Hepatocyte (in vitro differentiated cells): Measurements from ENCODE around the gene DAPK2. TPM values are rescaled to one million over a fixed set of nuclear protein-coding genes. Genes with fewer than 3 reads are reported as not detected.

ENCODE experiments used
- DNase-seq: peaks from one replicate; pipeline ENCODE4 v3.0.0-alpha.2; 2016; ENCODE audit warnings: low spot score
- H2AFZ ChIP-seq: fragments of 200-600 bp; sonication (generic); 2 replicates; pipeline ENCODE4 v1.6.0; 2016; ENCODE audit warnings: antibody characterized with exemption, mild to moderate bottlenecking
- H3K27ac ChIP-seq: fragments of 200-600 bp; sonication (generic); 2 replicates; pipeline ENCODE4 v1.5.1; 2016; ENCODE audit warnings: mild to moderate bottlenecking
- H3K27me3 ChIP-seq: fragments of 200-600 bp; sonication (generic); 2 replicates; pipeline ENCODE4 v1.6.1; 2016
- H3K36me3 ChIP-seq: fragments of 200-600 bp; sonication (generic); replicated peaks from 2 replicates; pipeline ENCODE4 v1.5.1; 2016; ENCODE audit warnings: low read depth; ENCODE audit not compliant: insufficient read depth
- H3K4me1 ChIP-seq: fragments of 200-600 bp; sonication (generic); 2 replicates; pipeline ENCODE4 v1.5.1; 2016; ENCODE audit warnings: mild to moderate bottlenecking, moderate library complexity; ENCODE audit not compliant: insufficient read depth
- H3K4me2 ChIP-seq: fragments of 200-600 bp; sonication (generic); 2 replicates; pipeline ENCODE4 v1.6.0; 2016
- H3K4me3 ChIP-seq: fragments of 200-600 bp; sonication (generic); 2 replicates; pipeline ENCODE4 v1.5.1; 2016; ENCODE audit warnings: mild to moderate bottlenecking
- H3K79me2 ChIP-seq: fragments of 200-600 bp; sonication (generic); 2 replicates; pipeline ENCODE4 v1.6.0; 2017; ENCODE audit warnings: mild to moderate bottlenecking
- H3K9me2 ChIP-seq: fragments of 200-600 bp; sonication (generic); replicated peaks from 2 replicates; pipeline ENCODE4 v1.6.0; 2017; ENCODE audit warnings: mild to moderate bottlenecking; ENCODE audit not compliant: insufficient read depth
- H3K9me3 ChIP-seq: fragments of 200-600 bp; sonication (generic); 2 replicates; pipeline ENCODE4 v1.5.1; 2016; ENCODE audit warnings: low read depth, mild to moderate bottlenecking
- H4K20me1 ChIP-seq: fragments of 200-600 bp; sonication (generic); 2 replicates; pipeline ENCODE4 v1.6.0; 2016; ENCODE audit warnings: mild to moderate bottlenecking; ENCODE audit not compliant: insufficient read depth, poor library complexity, severe bottlenecking
- CTCF ChIP-seq: fragments of 200-600 bp; sonication (generic); IDR thresholded peaks from 2 replicates; pipeline ENCODE4 v1.5.1; 2016; ENCODE audit warnings: antibody characterized with exemption, mild to moderate bottlenecking; ENCODE audit not compliant: poor library complexity
- EZH2 ChIP-seq: fragments of 200-600 bp; sonication (generic); IDR thresholded peaks from 2 replicates; pipeline ENCODE4 v1.6.1; 2016; ENCODE audit warnings: antibody characterized with exemption, mild to moderate bottlenecking, borderline replicate concordance
- EZH2phosphoT487 ChIP-seq: fragments of 200-600 bp; sonication (generic); IDR thresholded peaks from one replicate; pipeline ENCODE4 v1.6.1; 2018; ENCODE audit warnings: antibody characterized with exemption, mild to moderate bottlenecking, low read depth, moderate library complexity; ENCODE audit not compliant: unreplicated experiment, severe bottlenecking
- WGBS: methylation state at CpG from one replicate; pipeline ENCODE4 v1.1.6; 2016; ENCODE audit warnings: low lambda C conversion rate; ENCODE audit errors: missing lambda C conversion rate; 5-methylcytosine and 5-hydroxymethylcytosine counted together
- polyA plus RNA-seq: library from polyadenylated mRNA; unstranded; fragments of >200 nt; fragmentation: Nextera tagmentation; extraction: Ambion mirVana; gene quantifications from 2 replicates; pipeline ENCODE4 v1.2.1, GENCODE V29; 2016
- total RNA-seq: library from RNA; depleted of rRNA; stranded (reverse); fragments of >200 nt; gene quantifications from 2 replicates; pipeline ENCODE4 v1.2.3, GENCODE V29; 2014

Gene DAPK2
- total and polyA plus RNA-seq, 2 experiments from 2014 or later = 4.9 to 5.1 TPM

GRCh38 chr15:63940966-63941620 is 105.2 kb downstream of the DAPK2 start:
- no peaks in the 10 kb centered on the region for H4K20me1 ChIP-seq
- no peaks in the 10 kb centered on the region for H3K4me1 ChIP-seq
- H3K4me2 ChIP-seq = no peak overlapping the region
- H3K27ac ChIP-seq = no peak overlapping the region
- no peaks in the 10 kb centered on the region for H3K27me3 ChIP-seq
- H3K4me3 ChIP-seq = no peak overlapping the region
- H3K36me3 ChIP-seq = no peaks in the 10 kb centered on the region
- H3K9me2 ChIP-seq = no peaks in the 10 kb centered on the region
- no peaks in the 10 kb centered on the region for H3K9me3 ChIP-seq
- no peaks in the 10 kb centered on the region for H3K79me2 ChIP-seq
- no peak overlapping the region for H2AFZ ChIP-seq
- no peak for TF ChIP-seq CTCF
- TF ChIP-seq EZH2phosphoT487 = no peak
- TF ChIP-seq EZH2 = no peak
- WGBS = 74% methylated on average over 4 of the region's 4 CpGs
- DNase-seq = no peak

GRCh38 chr15:63939531-63940130 is 106.7 kb downstream of the DAPK2 start:
- Histone ChIP-seq H3K36me3 (no peaks in the 10 kb centered on the region), H3K4me1 (no peaks in the 10 kb centered on the region), H2AFZ (no peak overlapping the region), H3K27ac (no peak overlapping the region), H4K20me1 (no peaks in the 10 kb centered on the region), H3K79me2 (no peaks in the 10 kb centered on the region), H3K4me3 (no peak overlapping the region), H3K9me2 (no peaks in the 10 kb centered on the region), H3K9me3 (no peaks in the 10 kb centered on the region), H3K27me3 (no peaks in the 10 kb centered on the region), H3K4me2 (no peak overlapping the region)
- no peak for DNase-seq
- TF ChIP-seq CTCF = no peak
- no peak for TF ChIP-seq EZH2
- TF ChIP-seq EZH2phosphoT487 = no peak
- WGBS = 54% methylated on average over 4 of the region's 4 CpGs

- TF ChIP-seq EZH2phosphoT487 (no peak), EZH2 (no peak), CTCF (no peak)
- Histone ChIP-seq H3K79me2 (no peaks in the 10 kb centered on the region), H3K36me3 (no peaks in the 10 kb centered on the region), H2AFZ (no peak overlapping the region), H3K27me3 (no peaks in the 10 kb centered on the region), H3K4me1 (no peaks in the 10 kb centered on the region), H3K4me3 (no peak overlapping the region), H3K4me2 (no peak overlapping the region), H3K27ac (no peak overlapping the region), H3K9me2 (no peaks in the 10 kb centered on the region), H3K9me3 (no peaks in the 10 kb centered on the region), H4K20me1 (no peaks in the 10 kb centered on the region)
- WGBS = 96% methylated on average over 6 of the region's 6 CpGs
- DNase-seq = no peak
Observed at GRCh38 chr15:63938486-63939061, 107.7 kb downstream of the DAPK2 start.
